GM12801 (cell line): Measurements from ENCODE around the gene ROR1.

Source experiments
- CTCF ChIP-seq: IDR thresholded peaks from one replicate; pipeline ENCODE4 v1.5.1; 2011; ENCODE audit warnings: control low read depth; ENCODE audit not compliant: insufficient read length; ENCODE audit errors: extremely low read depth

Gene ROR1

DNA sequence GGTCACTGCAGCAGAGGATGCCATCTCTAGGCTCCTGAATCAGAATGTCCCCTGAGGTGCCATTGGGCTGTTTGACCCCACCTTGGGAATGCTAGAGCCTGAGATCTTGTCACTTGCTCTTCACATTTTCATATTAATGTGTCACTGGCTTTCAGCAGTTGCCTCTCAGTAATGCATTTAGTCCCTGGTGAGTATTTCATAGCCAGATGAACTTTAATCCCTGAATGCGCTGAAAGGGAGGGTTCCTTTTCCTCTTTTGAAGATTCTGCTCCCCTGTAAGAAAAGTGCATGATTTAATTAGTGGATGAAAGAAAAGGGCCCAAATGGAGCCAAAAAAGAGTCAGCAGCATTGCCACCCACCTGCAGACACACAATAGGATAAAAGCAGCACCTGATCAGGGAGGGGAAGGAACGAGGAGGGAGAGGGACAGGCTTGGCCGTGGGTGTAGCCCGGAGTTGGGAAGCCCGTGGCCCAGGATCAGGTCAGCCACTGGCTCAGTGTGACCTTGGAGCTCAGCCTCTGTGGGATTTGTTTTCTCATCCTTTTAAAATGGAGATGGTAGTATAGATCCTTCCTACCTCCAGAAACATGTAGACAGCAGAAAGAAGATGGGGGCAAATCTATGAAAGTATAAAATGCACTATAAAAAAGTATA lies 31.1 kb downstream of the ROR1 start:
- TF ChIP-seq CTCF: no peak

- no peak for TF ChIP-seq CTCF
Measured at GRCh38 chr1:63807046-63807445, 33.2 kb downstream of the ROR1 start.

GRCh38 chr1:63810936-63811469 lies 37.2 kb downstream of the ROR1 start:
- no peak for TF ChIP-seq CTCF

DNA sequence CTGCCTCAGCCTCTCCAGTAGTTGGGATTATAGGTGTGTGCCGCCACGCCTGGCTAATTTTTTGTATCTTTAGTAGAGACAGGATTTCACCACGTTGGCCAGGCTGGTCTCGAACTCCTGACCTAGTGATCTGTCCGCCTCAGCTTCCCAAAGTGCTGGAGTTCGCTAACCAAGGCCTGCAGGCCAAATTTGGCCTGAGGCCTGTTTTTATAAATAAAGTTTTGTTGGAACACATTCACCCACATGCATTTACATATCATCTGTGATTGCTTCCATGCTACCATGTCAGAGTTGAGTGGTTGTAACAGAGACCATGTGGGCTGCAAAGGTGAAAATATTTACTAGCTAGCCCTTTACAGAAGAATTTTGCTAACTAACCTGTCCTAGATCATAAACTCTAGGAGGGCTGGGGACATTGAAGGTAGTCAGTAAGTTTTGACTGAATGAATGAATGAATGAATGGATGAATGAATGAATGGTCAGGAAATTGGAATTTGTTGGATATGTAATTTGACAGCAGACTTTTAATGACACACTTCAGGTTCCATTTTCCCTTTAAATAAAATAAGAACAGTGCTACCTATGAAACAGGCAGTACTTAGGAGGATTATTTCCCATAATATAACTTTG lies 38.4 kb downstream of the ROR1 start:
- no peak for TF ChIP-seq CTCF

GRCh38 chr1:63813829-63814277 lies 40.0 kb downstream of the ROR1 start:
- no peak for TF ChIP-seq CTCF

DNA sequence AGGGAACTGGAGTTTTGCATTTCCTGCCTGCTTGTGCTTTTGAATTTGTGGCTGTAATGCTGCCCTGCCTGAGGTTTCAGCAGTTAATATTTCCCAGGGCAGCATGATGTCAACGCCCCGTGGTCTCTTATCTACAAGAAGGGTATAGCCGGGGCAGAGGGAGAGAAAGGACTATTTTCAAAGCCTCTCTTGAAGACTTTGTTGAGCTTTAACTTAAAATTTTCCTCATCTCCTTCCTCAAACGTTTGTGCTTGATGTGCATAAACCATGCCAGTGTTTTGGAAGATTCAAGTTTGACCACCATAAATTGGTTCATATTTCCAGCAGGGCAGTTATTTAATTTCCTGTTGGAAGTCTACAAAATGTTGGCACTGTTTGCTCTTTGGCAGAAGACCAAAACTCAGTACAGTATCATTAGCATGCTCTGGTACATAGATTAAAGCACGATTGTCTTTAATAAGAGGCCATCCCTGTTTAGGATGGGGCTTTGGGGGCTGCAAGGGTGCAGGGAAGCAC lies 43.4 kb downstream of the ROR1 start:
- no peak for TF ChIP-seq CTCF

DNA sequence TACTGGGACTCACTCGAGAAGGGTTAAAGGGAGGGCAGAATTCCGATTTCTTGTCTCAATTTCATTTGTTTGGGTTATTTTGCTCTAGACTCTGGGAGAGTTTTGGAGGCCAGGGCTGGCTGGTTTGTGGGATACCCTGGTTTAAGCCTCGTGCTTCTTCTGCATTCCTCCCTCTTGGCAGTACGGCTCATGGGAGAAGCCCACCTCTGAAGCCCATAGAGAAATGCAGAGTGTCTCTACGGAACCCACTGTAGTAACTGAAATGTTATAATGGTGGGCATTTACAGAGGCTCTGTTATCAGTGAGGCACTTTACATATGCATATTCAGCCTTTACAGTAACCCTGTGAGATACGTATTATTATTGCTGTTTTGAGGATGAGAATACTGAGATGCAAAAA lies 43.9 kb downstream of the ROR1 start:
- no peak for TF ChIP-seq CTCF
